ENCODE results near the gene CDR2.

DNA sequence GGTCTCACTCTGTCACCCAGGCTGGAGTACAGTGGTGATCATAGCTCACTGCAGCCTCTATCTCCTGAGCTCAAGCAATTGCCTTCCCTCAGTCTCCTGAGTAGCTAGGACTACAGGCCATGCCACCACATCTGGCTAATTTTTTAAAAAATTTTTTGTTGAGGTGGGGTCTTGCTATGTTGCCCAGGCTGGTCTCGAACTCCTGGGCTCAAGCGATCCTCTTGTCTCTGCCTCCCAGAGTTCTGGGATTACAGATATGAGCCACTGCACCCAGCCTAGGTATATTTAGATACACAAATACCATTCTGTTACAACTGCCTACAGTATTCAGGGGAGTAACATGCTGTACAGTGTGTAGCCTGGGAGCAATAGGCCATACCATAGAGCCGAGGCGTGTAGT is 62.9 kb downstream of the CDR2 start:
- TF ChIP-seq EP300 (IDR thresholded peaks at IDR 0.05) (no peak), POLR2AphosphoS5 (IDR thresholded peaks at IDR 0.05) (no peak), POLR2A (IDR thresholded peaks at IDR 0.05) (no peak)
- TF ChIP-seq, protein P1, sequence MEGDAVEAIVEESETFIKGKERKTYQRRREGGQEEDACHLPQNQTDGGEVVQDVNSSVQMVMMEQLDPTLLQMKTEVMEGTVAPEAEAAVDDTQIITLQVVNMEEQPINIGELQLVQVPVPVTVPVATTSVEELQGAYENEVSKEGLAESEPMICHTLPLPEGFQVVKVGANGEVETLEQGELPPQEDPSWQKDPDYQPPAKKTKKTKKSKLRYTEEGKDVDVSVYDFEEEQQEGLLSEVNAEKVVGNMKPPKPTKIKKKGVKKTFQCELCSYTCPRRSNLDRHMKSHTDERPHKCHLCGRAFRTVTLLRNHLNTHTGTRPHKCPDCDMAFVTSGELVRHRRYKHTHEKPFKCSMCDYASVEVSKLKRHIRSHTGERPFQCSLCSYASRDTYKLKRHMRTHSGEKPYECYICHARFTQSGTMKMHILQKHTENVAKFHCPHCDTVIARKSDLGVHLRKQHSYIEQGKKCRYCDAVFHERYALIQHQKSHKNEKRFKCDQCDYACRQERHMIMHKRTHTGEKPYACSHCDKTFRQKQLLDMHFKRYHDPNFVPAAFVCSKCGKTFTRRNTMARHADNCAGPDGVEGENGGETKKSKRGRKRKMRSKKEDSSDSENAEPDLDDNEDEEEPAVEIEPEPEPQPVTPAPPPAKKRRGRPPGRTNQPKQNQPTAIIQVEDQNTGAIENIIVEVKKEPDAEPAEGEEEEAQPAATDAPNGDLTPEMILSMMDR (IDR thresholded peaks at IDR 0.05): no peak

Data from suprapubic skin (tissue), 4 donors.